Fibroblast of pulmonary artery (primary cell): ENCODE measurements around the gene PRICKLE1.

Source experiments
- DNase-seq: peaks from one replicate; pipeline ENCODE4 v3.0.0-alpha.2; 2010; ENCODE audit warnings: low read depth
- H3K4me3 ChIP-seq: replicated peaks from 2 replicates; pipeline ENCODE4 v1.5.1; 2011; ENCODE audit warnings: low read depth, mild to moderate bottlenecking, control low read depth, low read length, moderate library complexity
- CTCF ChIP-seq: IDR thresholded peaks from 2 replicates; pipeline ENCODE4 v1.5.1; 2011; ENCODE audit warnings: mild to moderate bottlenecking, control low read depth, low read length, inconsistent platforms; ENCODE audit errors: missing control alignments

The PRICKLE1 gene

GRCh38 chr12:42584651-42585111, 4.9 kb downstream of the PRICKLE1 start:
- no peak for TF ChIP-seq CTCF
- no peak for DNase-seq
- no peak overlapping the region for H3K4me3 ChIP-seq

- no peak for DNase-seq
- TF ChIP-seq CTCF = no peak
These were observed 6.5 kb downstream of the PRICKLE1 start for GRCh38 chr12:42583016-42583415.

GRCh38 chr12:42582498-42582897, 7.0 kb downstream of the PRICKLE1 start:
- no peak for TF ChIP-seq CTCF
- DNase-seq = no peak
- H3K4me3 ChIP-seq = no peak overlapping the region

More at GRCh38 chr12:42583016-42583415, 6.5 kb downstream of the PRICKLE1 start:
- no peak overlapping the region for H3K4me3 ChIP-seq

GRCh38 chr12:42582050-42582449, 7.5 kb downstream of the PRICKLE1 start:
- DNase-seq = no peak
- no peak for TF ChIP-seq CTCF
- no peak overlapping the region for H3K4me3 ChIP-seq

GRCh38 chr12:42576374-42576773, 13.2 kb downstream of the PRICKLE1 start:
- DNase-seq = no peak
- no peak for TF ChIP-seq CTCF
- no peak overlapping the region for H3K4me3 ChIP-seq

- no peak for DNase-seq
These were observed 13.8 kb downstream of the PRICKLE1 start for GRCh38 chr12:42575717-42576116.

More at GRCh38 chr12:42575717-42576116, 13.8 kb downstream of the PRICKLE1 start:
- no peak for TF ChIP-seq CTCF
- H3K4me3 ChIP-seq = no peak overlapping the region
